ENCODE measurements around the gene PSMB5.

The PSMB5 gene

GRCh38 chr14:23058654-23059504 lies 24.2 kb upstream of the PSMB5 start:
- no peak for DNase-seq

- DNase-seq, result peak; percentile 88
Measured at GRCh38 chr14:23057757-23058653, 23.3 kb upstream of the PSMB5 start.

GRCh38 chr14:23056956-23057756 lies 22.5 kb upstream of the PSMB5 start, which contains the start of gene CDH24:
Gene CDH24 (minus strand): TSS chr14:23057520. CDS start chr14:23055733, 1,787 bp downstream.
- peak; percentile 61 for DNase-seq

- DNase-seq, result peak; percentile 67
Measured at GRCh38 chr14:23056145-23056955, 21.6 kb upstream of the PSMB5 start.

- DNase-seq, result no peak
Measured at GRCh38 chr14:23055621-23056144, 21.0 kb upstream of the PSMB5 start.

GRCh38 chr14:23055147-23055550 lies 20.4 kb upstream of the PSMB5 start:
- DNase-seq, result no peak

GRCh38 chr14:23054000-23054811 lies 19.5 kb upstream of the PSMB5 start:
- DNase-seq, result peak; percentile 28

- no peak for DNase-seq
Measured at GRCh38 chr14:23053426-23053825, 18.7 kb upstream of the PSMB5 start.

GRCh38 chr14:23052671-23053070 lies 18.0 kb upstream of the PSMB5 start:
- no peak for DNase-seq

GRCh38 chr14:23052182-23052623 lies 17.5 kb upstream of the PSMB5 start:
- DNase-seq, result no peak

- DNase-seq, result no peak
Measured at GRCh38 chr14:23051141-23052057, 16.7 kb upstream of the PSMB5 start.

- DNase-seq, result no peak
Measured at GRCh38 chr14:23049011-23049410, 14.3 kb upstream of the PSMB5 start.

GRCh38 chr14:23047751-23048693 lies 13.3 kb upstream of the PSMB5 start:
- no peak for DNase-seq

GRCh38 chr14:23047034-23047634 lies 12.4 kb upstream of the PSMB5 start:
- DNase-seq, result no peak

- DNase-seq, result no peak
Measured at GRCh38 chr14:23045419-23046357, 11.0 kb upstream of the PSMB5 start.

GRCh38 chr14:23044840-23045239 lies 10.1 kb upstream of the PSMB5 start:
- no peak for DNase-seq

- no peak for DNase-seq
Measured at GRCh38 chr14:23043754-23044153, 9.1 kb upstream of the PSMB5 start.
